Smooth muscle cell (in vitro differentiated cells): ENCODE data around the gene DNAJC3. TPM values are rescaled to one million over a fixed set of nuclear protein-coding genes. Genes with fewer than 3 reads are reported as not detected.

Experiments used
- DNase-seq: peaks from one replicate; lab custom pipeline; 2025; ENCODE audit not compliant: unreplicated experiment; lab: John Stamatoyannopoulos, UW
- H2AFZ ChIP-seq: fragments of 200-600 bp; sonication (generic); 2 replicates; pipeline ENCODE4 v1.6.0; 2016; ENCODE audit warnings: antibody characterized with exemption, low read depth, mild to moderate bottlenecking
- H3F3A ChIP-seq: fragments of 200-600 bp; sonication (generic); 2 replicates; pipeline ENCODE4 v1.6.0; 2017; ENCODE audit warnings: antibody characterized with exemption, low read depth
- H3K27ac ChIP-seq: fragments of 200-600 bp; sonication (generic); 2 replicates; pipeline ENCODE4 v1.5.1; 2016; ENCODE audit warnings: low read depth, mild to moderate bottlenecking
- H3K27me3 ChIP-seq: fragments of 200-600 bp; sonication (generic); 2 replicates; pipeline ENCODE4 v1.6.1; 2016; ENCODE audit warnings: low read depth, mild to moderate bottlenecking
- H3K36me3 ChIP-seq: fragments of 200-600 bp; sonication (generic); 2 replicates; pipeline ENCODE4 v1.5.1; 2016; ENCODE audit warnings: low read depth
- H3K4me1 ChIP-seq: fragments of 200-600 bp; sonication (generic); 2 replicates; pipeline ENCODE4 v1.5.1; 2016; ENCODE audit warnings: low read depth
- H3K4me2 ChIP-seq: fragments of 200-600 bp; sonication (generic); 2 replicates; pipeline ENCODE4 v1.6.0; 2016; ENCODE audit warnings: mild to moderate bottlenecking
- H3K4me3 ChIP-seq: fragments of 200-600 bp; sonication (generic); 2 replicates; pipeline ENCODE4 v1.5.1; 2016; ENCODE audit warnings: mild to moderate bottlenecking
- H3K79me2 ChIP-seq: fragments of 200-600 bp; sonication (generic); 2 replicates; pipeline ENCODE4 v1.6.0; 2016; ENCODE audit warnings: low read depth, mild to moderate bottlenecking
- H3K9ac ChIP-seq: fragments of 200-600 bp; sonication (generic); 2 replicates; pipeline ENCODE4 v1.6.0; 2016; ENCODE audit warnings: low read depth
- H3K9me3 ChIP-seq: fragments of 200-600 bp; sonication (generic); replicated peaks from 2 replicates; pipeline ENCODE4 v1.5.1; 2016; ENCODE audit warnings: low read depth
- H4K20me1 ChIP-seq: fragments of 200-600 bp; sonication (generic); 2 replicates; pipeline ENCODE4 v1.6.0; 2016; ENCODE audit warnings: low read depth
- CTCF ChIP-seq: fragments of 200-600 bp; sonication (generic); IDR thresholded peaks from 2 replicates; pipeline ENCODE4 v1.5.1; 2017; ENCODE audit warnings: borderline replicate concordance, mild to moderate bottlenecking, antibody characterized with exemption; ENCODE audit not compliant: insufficient read depth, poor library complexity, severe bottlenecking
- WGBS: methylation state at CpG from one replicate; pipeline ENCODE4 v1.1.7; 2016; ENCODE audit warnings: low lambda C conversion rate; 5-methylcytosine and 5-hydroxymethylcytosine counted together
- polyA plus RNA-seq: library from polyadenylated mRNA; unstranded; fragments of >200 nt; fragmentation: Nextera tagmentation; extraction: Ambion mirVana; gene quantifications from 2 replicates; pipeline ENCODE4 v1.2.1, GENCODE V29; 2016
- total RNA-seq: library from RNA; depleted of rRNA; stranded (reverse); fragments of >200 nt; gene quantifications from 2 replicates; pipeline ENCODE4 v1.2.3, GENCODE V29; 2014

DNAJC3 gene
- total and polyA plus RNA-seq, 2 experiments from 2014 or later = 15.7 to 47.8 TPM

GRCh38 chr13:95642028-95642621 lies 34.8 kb upstream of the DNAJC3 start:
- Histone ChIP-seq H3K9me3 (no peaks in the 10 kb centered on the region), H3F3A (no peaks in the 10 kb centered on the region), H3K4me3 (peak overlapping the region; percentile 85), H3K9ac (peak overlapping the region; percentile 5), H3K79me2 (peaks cover 30% of the 10 kb centered on the region), H3K27me3 (no peaks in the 10 kb centered on the region), H3K27ac (no peak overlapping the region), H3K4me1 (peaks cover 25% of the 10 kb centered on the region), H2AFZ (peak overlapping the region; percentile 72), H3K4me2 (peak overlapping the region; percentile 88), H3K36me3 (no peaks in the 10 kb centered on the region), H4K20me1 (peaks cover 25% of the 10 kb centered on the region)
- WGBS = 13% methylated on average over 35 of the region's 35 CpGs
- DNase-seq = peak; percentile 17
- no peak for TF ChIP-seq CTCF

GRCh38 chr13:95642999-95643398 lies 33.9 kb upstream of the DNAJC3 start:
- Histone ChIP-seq H4K20me1 (peaks cover 25% of the 10 kb centered on the region), H3K9ac (peak overlapping the region; percentile 39), H3K4me3 (peak overlapping the region; percentile 85), H3F3A (no peaks in the 10 kb centered on the region), H3K36me3 (no peaks in the 10 kb centered on the region), H3K9me3 (no peaks in the 10 kb centered on the region), H2AFZ (no peak overlapping the region), H3K4me2 (peak overlapping the region; percentile 88), H3K4me1 (peaks cover 25% of the 10 kb centered on the region), H3K27me3 (no peaks in the 10 kb centered on the region), H3K79me2 (peaks cover 30% of the 10 kb centered on the region), H3K27ac (no peak overlapping the region)
- TF ChIP-seq CTCF = no peak
- no peak for DNase-seq
- WGBS = 33% methylated on average over 3 of the region's 3 CpGs

GRCh38 chr13:95643571-95643935 lies 33.4 kb upstream of the DNAJC3 start:
- peak; percentile 27 for DNase-seq
- H2AFZ ChIP-seq = peak overlapping the region; percentile 82
- no peaks in the 10 kb centered on the region for H3F3A ChIP-seq
- no peak for TF ChIP-seq CTCF
- peak overlapping the region; percentile 39 for H3K9ac ChIP-seq
- H3K4me1 ChIP-seq = peaks cover 25% of the 10 kb centered on the region
- H3K27ac ChIP-seq = peak overlapping the region; percentile 55
- no peaks in the 10 kb centered on the region for H3K36me3 ChIP-seq
- H3K4me3 ChIP-seq = peak overlapping the region; percentile 85
- no peaks in the 10 kb centered on the region for H3K27me3 ChIP-seq
- no peaks in the 10 kb centered on the region for H3K9me3 ChIP-seq
- H4K20me1 ChIP-seq = peaks cover 25% of the 10 kb centered on the region
- peaks cover 30% of the 10 kb centered on the region for H3K79me2 ChIP-seq
- 2% methylated on average over 16 of the region's 16 CpGs for WGBS
- H3K4me2 ChIP-seq = peak overlapping the region; percentile 88

GRCh38 chr13:95643936-95644598 lies 32.9 kb upstream of the DNAJC3 start:
- Histone ChIP-seq H3K79me2 (peaks cover 30% of the 10 kb centered on the region), H3K27me3 (no peaks in the 10 kb centered on the region), H4K20me1 (peaks cover 25% of the 10 kb centered on the region), H3K4me2 (peak overlapping the region; percentile 88), H3K4me1 (peaks cover 25% of the 10 kb centered on the region), H3K27ac (peak overlapping the region; percentile 55), H3F3A (no peaks in the 10 kb centered on the region), H3K36me3 (no peaks in the 10 kb centered on the region), H3K9ac (peak overlapping the region; percentile 39), H3K9me3 (no peaks in the 10 kb centered on the region), H3K4me3 (peak overlapping the region; percentile 85), H2AFZ (peak overlapping the region; percentile 82)
- DNase-seq = peak; percentile 70
- TF ChIP-seq CTCF = no peak
- under 1% methylated on average over 58 of the region's 62 CpGs for WGBS
